Ishikawa (cell line): ENCODE results near the gene AMMECR1.

ENCODE experiments used
- CEBPB ChIP-seq: IDR thresholded peaks from 2 replicates; pipeline ENCODE4 v1.6.1; 2012
- EP300 ChIP-seq: IDR thresholded peaks from 2 replicates; pipeline ENCODE4 v1.6.1; 2012; ENCODE audit warnings: borderline replicate concordance
- MAX ChIP-seq: IDR thresholded peaks from 2 replicates; pipeline ENCODE4 v1.6.1; 2012
- RAD21 ChIP-seq: IDR thresholded peaks from 2 replicates; pipeline ENCODE4 v1.6.1; 2012; ENCODE audit warnings: low read depth
- REST ChIP-seq: IDR thresholded peaks from 2 replicates; pipeline ENCODE4 v1.6.1; 2012; ENCODE audit warnings: low read depth, mild to moderate bottlenecking
- YY1 ChIP-seq: IDR thresholded peaks from 2 replicates; pipeline ENCODE4 v1.6.1; 2012; ENCODE audit warnings: low read depth
- ZBTB7A ChIP-seq: IDR thresholded peaks from 2 replicates; pipeline ENCODE4 v1.6.1; 2012; ENCODE audit warnings: low read depth

GRCh38 chrX:110346681-110347080 lies 28.8 kb upstream of the AMMECR1 start:
- no peak for TF ChIP-seq MAX
- TF ChIP-seq CEBPB = no peak
- TF ChIP-seq ZBTB7A = no peak
- TF ChIP-seq REST = no peak
- no peak for TF ChIP-seq YY1
- TF ChIP-seq EP300 = no peak
- TF ChIP-seq RAD21 = no peak
